ENCODE results near the gene ACSF3.

The ACSF3 gene

GRCh38 chr16:89060207-89060794, 33.4 kb upstream of the ACSF3 start:
- CTCF ChIA-PET, result no interaction called here
- POLR2A ChIA-PET, result no interaction called here
- DNase-seq (ENCODE audit: low read depth, low spot score), result no peak
- H3K4me3 ChIP-seq (ENCODE audit: low read depth, low read length), result no peak overlapping the region
- TF ChIP-seq CTCF (IDR thresholded peaks at IDR 0.05; ENCODE audit: insufficient read depth, low read length, missing control alignments), result no peak

- ChIA-PET POLR2A (no interaction called here), CTCF (no interaction called here)
- DNase-seq (ENCODE audit: low read depth, low spot score), result no peak
- no peak for TF ChIP-seq CTCF (IDR thresholded peaks at IDR 0.05; ENCODE audit: insufficient read depth, low read length, missing control alignments)
- no peak overlapping the region for H3K4me3 ChIP-seq (ENCODE audit: low read depth, low read length)
These were observed 32.6 kb upstream of the ACSF3 start for GRCh38 chr16:89061086-89061485.

- CTCF ChIA-PET, result no interaction called here
- POLR2A ChIA-PET, result no interaction called here
- DNase-seq (ENCODE audit: low read depth, low spot score), result no peak
- TF ChIP-seq CTCF (IDR thresholded peaks at IDR 0.05; ENCODE audit: insufficient read depth, low read length, missing control alignments), result no peak
- H3K4me3 ChIP-seq (ENCODE audit: low read depth, low read length), result no peak overlapping the region
These were observed 31.9 kb upstream of the ACSF3 start for GRCh38 chr16:89061590-89062380.

- ChIA-PET POLR2A (no interaction called here), CTCF (no interaction called here)
- DNase-seq (ENCODE audit: low read depth, low spot score), result no peak
- TF ChIP-seq CTCF (IDR thresholded peaks at IDR 0.05; ENCODE audit: insufficient read depth, low read length, missing control alignments), result no peak
- no peak overlapping the region for H3K4me3 ChIP-seq (ENCODE audit: low read depth, low read length)
These were observed 31.0 kb upstream of the ACSF3 start for GRCh38 chr16:89062389-89063345.

GRCh38 chr16:89063768-89064320, 29.8 kb upstream of the ACSF3 start:
- CTCF ChIA-PET, result no interaction called here
- H3K4me3 ChIP-seq (ENCODE audit: low read depth, low read length), result no peak overlapping the region
- no peak for DNase-seq (ENCODE audit: low read depth, low spot score)
- POLR2A ChIA-PET, result no interaction called here
- no peak for TF ChIP-seq CTCF (IDR thresholded peaks at IDR 0.05; ENCODE audit: insufficient read depth, low read length, missing control alignments)

Measured in AG04449 (cell line).